Astrocyte (in vitro differentiated cells and primary cell): ENCODE measurements around the gene NRG3. TPM values are rescaled to one million over a fixed set of nuclear protein-coding genes. Genes with fewer than 3 reads are reported as not detected.
A peak's percentile ranks its signal among the peaks of the same experiment; 100 is the strongest.

ENCODE experiments used
- DNase-seq: peaks from one replicate; pipeline ENCODE4 v3.0.0-alpha.2; 2010; ENCODE audit warnings: low read depth
- FAIRE-seq: peaks from 2 replicates; lab custom pipeline; 2011; peaks lifted over from hg19 to GRCh38; lab: Jason Lieb, UNC
- H2AFZ ChIP-seq: 2 replicates; pipeline ENCODE4 v1.6.0; 2012; ENCODE audit warnings: low read depth, low read length, inconsistent platforms
- H3K27ac ChIP-seq: 2 replicates; pipeline ENCODE4 v1.5.1; 2011; ENCODE audit warnings: low read depth, low read length, inconsistent platforms
- H3K27me3 ChIP-seq: 2 replicates; pipeline ENCODE4 v1.6.0; 2011; ENCODE audit warnings: low read length, inconsistent platforms; ENCODE audit not compliant: insufficient read depth
- H3K36me3 ChIP-seq: 2 replicates; pipeline ENCODE4 v1.5.1; 2011; ENCODE audit warnings: low read length, inconsistent platforms; ENCODE audit not compliant: insufficient read depth
- H3K4me1 ChIP-seq: 2 replicates; pipeline ENCODE4 v1.5.1; 2011; ENCODE audit warnings: low read length, inconsistent platforms; ENCODE audit not compliant: insufficient read depth
- H3K4me2 ChIP-seq: 2 replicates; pipeline ENCODE4 v1.6.0; 2012; ENCODE audit warnings: low read length, inconsistent platforms
- H3K4me3 ChIP-seq: 2 replicates; pipeline ENCODE4 v1.5.1; 2011; ENCODE audit warnings: low read depth, mild to moderate bottlenecking, low read length, inconsistent platforms; ENCODE audit not compliant: insufficient read depth
- H3K79me2 ChIP-seq: 2 replicates; pipeline ENCODE4 v1.6.0; 2012; ENCODE audit warnings: mild to moderate bottlenecking, low read length, inconsistent platforms; ENCODE audit not compliant: insufficient read depth
- H3K9ac ChIP-seq: 2 replicates; pipeline ENCODE4 v1.6.0; 2012; ENCODE audit warnings: mild to moderate bottlenecking, low read length, inconsistent platforms
- H3K9me3 ChIP-seq: 2 replicates; pipeline ENCODE4 v1.5.1; 2012; ENCODE audit warnings: low read depth, mild to moderate bottlenecking, low read length, inconsistent platforms; ENCODE audit not compliant: insufficient read depth
- H4K20me1 ChIP-seq: 2 replicates; pipeline ENCODE4 v1.6.0; 2012; ENCODE audit warnings: low read length, inconsistent platforms; ENCODE audit not compliant: insufficient read depth
- H3K27ac Mint-ChIP-seq: one replicate; pipeline ENCODE4 v1.8.0; 2021; ENCODE audit warnings: mild to moderate bottlenecking, mixed read lengths; ENCODE audit not compliant: unreplicated experiment
- H3K27me3 Mint-ChIP-seq: one replicate; pipeline ENCODE4 v1.8.0; 2021; ENCODE audit warnings: low read depth, mixed read lengths; ENCODE audit not compliant: unreplicated experiment
- H3K36me3 Mint-ChIP-seq: one replicate; pipeline ENCODE4 v1.8.0; 2021; ENCODE audit warnings: low read depth, mixed read lengths; ENCODE audit not compliant: unreplicated experiment
- H3K4me1 Mint-ChIP-seq: one replicate; pipeline ENCODE4 v1.8.0; 2021; ENCODE audit warnings: low read depth, mixed read lengths; ENCODE audit not compliant: unreplicated experiment
- H3K4me3 Mint-ChIP-seq: one replicate; pipeline ENCODE4 v1.8.0; 2021; ENCODE audit warnings: mild to moderate bottlenecking, moderate library complexity, mixed read lengths; ENCODE audit not compliant: unreplicated experiment
- H3K9me3 Mint-ChIP-seq: one replicate; pipeline ENCODE4 v1.8.0; 2021; ENCODE audit warnings: mild to moderate bottlenecking, mixed read lengths; ENCODE audit not compliant: unreplicated experiment
- CTCF ChIP-seq: IDR thresholded peaks from 2 replicates; pipeline ENCODE4 v1.5.1; 2011; ENCODE audit warnings: low read depth, mild to moderate bottlenecking, inconsistent platforms, low read length, moderate library complexity; ENCODE audit not compliant: insufficient read depth
- EZH2 ChIP-seq: IDR thresholded peaks from 2 replicates; pipeline ENCODE4 v1.6.1; 2012; ENCODE audit warnings: mild to moderate bottlenecking, low read length, inconsistent platforms; ENCODE audit not compliant: insufficient read depth
- total RNA-seq: library from RNA; stranded (reverse); gene quantifications from 2 replicates; pipeline ENCODE4 v1.2.1, GENCODE V29; 2021

NRG3 gene
- total RNA-seq, 1 donor from 2014 or later, result 2.1 TPM

GRCh38 chr10:82660986-82661385 is 786.0 kb downstream of the NRG3 start:
- H3K9me3 Mint-ChIP-seq, result no peaks in the 10 kb centered on the region
- TF ChIP-seq CTCF, result no peak
- no peak for TF ChIP-seq EZH2
- H2AFZ ChIP-seq, result no peak overlapping the region

GRCh38 chr10:82661701-82662100 is 786.7 kb downstream of the NRG3 start:
- H3K36me3 ChIP-seq, result no peaks in the 10 kb centered on the region
- H3K9me3 ChIP-seq, result no peaks in the 10 kb centered on the region
- H3K79me2 ChIP-seq, result no peaks in the 10 kb centered on the region
- H3K4me2 ChIP-seq, result no peak overlapping the region
- H3K27me3 Mint-ChIP-seq, result no peaks in the 10 kb centered on the region
- H3K27ac ChIP-seq, result no peak overlapping the region
- no peak overlapping the region for H3K4me3 Mint-ChIP-seq
- no peak overlapping the region for H3K27ac Mint-ChIP-seq
- no peak overlapping the region for H2AFZ ChIP-seq
- no peaks in the 10 kb centered on the region for H3K4me1 ChIP-seq
- H3K36me3 Mint-ChIP-seq, result no peaks in the 10 kb centered on the region
- TF ChIP-seq CTCF (no peak), EZH2 (no peak)
- H3K27me3 ChIP-seq, result no peaks in the 10 kb centered on the region
- no peaks in the 10 kb centered on the region for H4K20me1 ChIP-seq
- no peak overlapping the region for H3K9ac ChIP-seq
- H3K9me3 Mint-ChIP-seq, result no peaks in the 10 kb centered on the region
- no peak for DNase-seq
- peaks cover 11% of the 10 kb centered on the region for H3K4me1 Mint-ChIP-seq
- FAIRE-seq, result no peak
- H3K4me3 ChIP-seq, result no peak overlapping the region

More at GRCh38 chr10:82660986-82661385, 786.0 kb downstream of the NRG3 start:
- H4K20me1 ChIP-seq, result no peaks in the 10 kb centered on the region
- H3K27ac ChIP-seq, result no peak overlapping the region
- H3K79me2 ChIP-seq, result no peaks in the 10 kb centered on the region
- no peaks in the 10 kb centered on the region for H3K4me1 ChIP-seq
- H3K27me3 Mint-ChIP-seq, result no peaks in the 10 kb centered on the region
- H3K4me2 ChIP-seq, result no peak overlapping the region
- no peaks in the 10 kb centered on the region for H3K36me3 Mint-ChIP-seq
- no peak for DNase-seq
- no peak overlapping the region for H3K27ac Mint-ChIP-seq
- H3K9ac ChIP-seq, result no peak overlapping the region
- no peak overlapping the region for H3K4me3 Mint-ChIP-seq
- H3K36me3 ChIP-seq, result no peaks in the 10 kb centered on the region
- peaks cover 11% of the 10 kb centered on the region for H3K4me1 Mint-ChIP-seq
- no peaks in the 10 kb centered on the region for H3K9me3 ChIP-seq
- no peaks in the 10 kb centered on the region for H3K27me3 ChIP-seq
- no peak for FAIRE-seq
- H3K4me3 ChIP-seq, result no peak overlapping the region

- Histone ChIP-seq H3K9ac (no peak overlapping the region), H2AFZ (no peak overlapping the region), H3K27ac (peak overlapping the region; percentile 11), H3K27me3 (no peaks in the 10 kb centered on the region), H3K4me1 (peaks cover 9% of the 10 kb centered on the region), H4K20me1 (no peaks in the 10 kb centered on the region), H3K36me3 (no peaks in the 10 kb centered on the region), H3K79me2 (no peaks in the 10 kb centered on the region), H3K9me3 (no peaks in the 10 kb centered on the region), H3K4me2 (peak overlapping the region; percentile 51), H3K4me3 (no peak overlapping the region)
- Mint-ChIP-seq H3K4me3 (no peak overlapping the region), H3K27ac (peak overlapping the region; percentile 94), H3K9me3 (no peaks in the 10 kb centered on the region), H3K36me3 (no peaks in the 10 kb centered on the region), H3K4me1 (peaks cover 15% of the 10 kb centered on the region), H3K27me3 (no peaks in the 10 kb centered on the region)
- DNase-seq (peak; percentile 36), FAIRE-seq (no peak)
- TF ChIP-seq CTCF, result no peak
- TF ChIP-seq EZH2, result no peak
Observed at GRCh38 chr10:82668221-82668895, 793.4 kb downstream of the NRG3 start.
